Neuronal stem cell (in vitro differentiated cells): ENCODE measurements around the gene TMEM198.

ENCODE experiments used
- DNase-seq: peaks from one replicate; pipeline ENCODE4 v3.0.0-alpha.2; 2013; ENCODE audit warnings: low spot score
- H2AFZ ChIP-seq: one replicate; pipeline ENCODE4 v1.6.1; 2013; ENCODE audit warnings: mild to moderate bottlenecking, low read length, inconsistent platforms
- H2AK5ac ChIP-seq: 2 replicates; pipeline ENCODE4 v1.6.1; 2013; ENCODE audit warnings: low read depth, mild to moderate bottlenecking, inconsistent platforms, low read length, moderate library complexity, mixed read lengths
- H2BK120ac ChIP-seq: 2 replicates; pipeline ENCODE4 v1.6.1; 2013; ENCODE audit warnings: low read depth, mild to moderate bottlenecking, inconsistent platforms, low read length, moderate library complexity, mixed read lengths
- H2BK12ac ChIP-seq: one replicate; pipeline ENCODE4 v1.6.1; 2013; ENCODE audit warnings: low read length, inconsistent platforms
- H2BK15ac ChIP-seq: 2 replicates; pipeline ENCODE4 v1.6.1; 2013; ENCODE audit warnings: mild to moderate bottlenecking, low read length, inconsistent platforms, mixed read lengths
- H2BK5ac ChIP-seq: one replicate; pipeline ENCODE4 v1.6.1; 2013; ENCODE audit warnings: inconsistent platforms, mild to moderate bottlenecking, low read length, moderate library complexity
- H3K14ac ChIP-seq: one replicate; pipeline ENCODE4 v1.6.1; 2013; ENCODE audit warnings: low read length, inconsistent platforms
- H3K18ac ChIP-seq: 2 replicates; pipeline ENCODE4 v1.6.1; 2013; ENCODE audit warnings: low read length, inconsistent platforms
- H3K23ac ChIP-seq: 2 replicates; pipeline ENCODE4 v1.6.1; 2013; ENCODE audit warnings: low read depth, mild to moderate bottlenecking, mixed read lengths, low read length, inconsistent platforms; ENCODE audit not compliant: poor library complexity
- H3K27ac ChIP-seq: replicated peaks from 3 replicates; pipeline ENCODE4 v1.5.1; 2013; ENCODE audit warnings: low read length, inconsistent platforms
- H3K27me3 ChIP-seq, 3 experiments: 2 replicates each; pipeline ENCODE4 v1.6.1; 2013; ENCODE audit warnings: low read length in 3 of 3, mild to moderate bottlenecking in 2 of 3, inconsistent platforms in 1 of 3, low read depth in 1 of 3, mixed read lengths in 1 of 3, moderate library complexity in 1 of 3; ENCODE audit not compliant: control insufficient read depth in 3 of 3, insufficient read depth in 3 of 3
- H3K36me3 ChIP-seq, 2 donors: replicated peaks in 1 of 2; 2 replicates each; pipeline ENCODE4 v1.6.1; 2013; ENCODE audit warnings: low read length in 2 of 2; ENCODE audit not compliant: control insufficient read depth in 2 of 2, insufficient read depth in 2 of 2
- H3K4ac ChIP-seq: 2 replicates; pipeline ENCODE4 v1.6.1; 2013; ENCODE audit warnings: inconsistent platforms, mild to moderate bottlenecking, low read length, moderate library complexity
- H3K4me1 ChIP-seq, 2 donors: 1 replicate in 1 of 2; 2 replicates in 1 of 2; pipeline ENCODE4 v1.6.1; 2013; ENCODE audit warnings: low read length in 2 of 2, low read depth in 1 of 2; ENCODE audit not compliant: control insufficient read depth in 2 of 2, insufficient read depth in 1 of 2
- H3K4me2 ChIP-seq: one replicate; pipeline ENCODE4 v1.6.1; 2013; ENCODE audit warnings: mild to moderate bottlenecking, low read length, inconsistent platforms; ENCODE audit not compliant: insufficient read depth, poor library complexity, severe bottlenecking
- H3K4me3 ChIP-seq, 2 donors: 2 replicates each; pipeline ENCODE4 v1.5.1; 2013; ENCODE audit warnings: low read length in 2 of 2, mild to moderate bottlenecking in 2 of 2, inconsistent platforms in 1 of 2, moderate library complexity in 1 of 2
- H3K79me1 ChIP-seq: one replicate; pipeline ENCODE4 v1.6.1; 2013; ENCODE audit warnings: low read depth, mild to moderate bottlenecking, inconsistent platforms, low read length, moderate library complexity
- H3K9ac ChIP-seq: one replicate; pipeline ENCODE4 v1.6.1; 2013; ENCODE audit warnings: mild to moderate bottlenecking, low read depth, low read length, inconsistent platforms; ENCODE audit not compliant: poor library complexity
- H3K9me3 ChIP-seq, 2 donors: replicated peaks in 1 of 2; 2 replicates each; pipeline versions ENCODE3 to v1.6.1; 2013; ENCODE audit warnings: low read length in 2 of 2, mild to moderate bottlenecking in 2 of 2, inconsistent platforms in 1 of 2, low read depth in 1 of 2, mixed read lengths in 1 of 2, moderate library complexity in 1 of 2; ENCODE audit not compliant: control insufficient read depth in 2 of 2, insufficient read depth in 1 of 2
- H4K8ac ChIP-seq: one replicate; pipeline ENCODE4 v1.6.1; 2013; ENCODE audit warnings: low read depth, mild to moderate bottlenecking, inconsistent platforms, low read length, moderate library complexity
- H4K91ac ChIP-seq: one replicate; pipeline ENCODE4 v1.6.1; 2013; ENCODE audit warnings: low read length, low read depth, mild to moderate bottlenecking, inconsistent platforms; ENCODE audit not compliant: poor library complexity
- WGBS, 2 donors: extraction: QIAGEN DNeasy Blood & Tissue Kit; methylation state at CpG; one replicate each; pipeline ENCODE4 v1.1.7; 2013; ENCODE audit warnings: missing lambda C conversion rate in 2 of 2, mixed read lengths in 1 of 2; ENCODE audit not compliant: insufficient read length in 2 of 2, insufficient replicate concordance in 1 of 2; ENCODE audit errors: extremely low coverage in 2 of 2; 5-methylcytosine and 5-hydroxymethylcytosine counted together

The TMEM198 gene

GRCh38 chr2:219545295-219545942 is 1.6 kb downstream of the TMEM198 start:
- Histone ChIP-seq H3K18ac (no peak overlapping the region), H3K4me3 (peak overlapping the region in 1 of 2 donors; percentile 92), H2AK5ac (no peak overlapping the region), H3K4ac (no peak overlapping the region), H3K4me2 (no peak overlapping the region), H3K4me1 (peaks cover 8 to 13% of the 10 kb centered on the region in 2 donors), H2BK5ac (no peak overlapping the region), H3K27ac (no peak overlapping the region), H4K91ac (no peak overlapping the region), H2BK15ac (no peak overlapping the region), H3K36me3 (peaks cover 8 to 34% of the 10 kb centered on the region in 2 donors), H2AFZ (no peak overlapping the region), H2BK120ac (no peak overlapping the region), H3K9ac (no peak overlapping the region), H2BK12ac (no peak overlapping the region), H3K9me3 (no peaks in the 10 kb centered on the region), H3K79me1 (peaks cover 4% of the 10 kb centered on the region), H4K8ac (no peak overlapping the region), H3K23ac (no peak overlapping the region), H3K14ac (no peak overlapping the region), H3K27me3 (peaks cover 0 to 16% (median 0%) of the 10 kb centered on the region in 3 experiments)
- no peak for DNase-seq
- WGBS, 2 donors: no CpG with 5 or more reads among the region's 3 CpGs

DNA sequence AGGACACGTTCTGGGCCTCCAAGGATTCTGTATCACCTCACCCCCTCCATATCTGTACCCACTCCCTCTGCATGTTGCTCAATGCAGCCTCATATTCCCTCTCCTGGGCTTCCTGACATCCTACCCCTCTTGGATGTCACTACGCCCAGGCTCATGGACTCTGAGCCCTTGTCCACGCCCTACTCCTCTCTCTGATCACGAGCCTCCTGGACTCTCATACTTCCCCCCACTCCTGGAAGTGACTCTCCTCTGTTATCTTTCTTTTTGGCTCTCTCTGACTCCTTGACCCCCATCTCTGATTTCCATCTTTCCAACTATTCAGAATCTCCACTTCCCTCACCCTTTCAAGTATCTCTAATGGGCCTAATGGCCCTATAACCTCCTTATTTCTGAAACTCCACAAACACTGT is 2.1 kb downstream of the TMEM198 start:
- H3K27ac ChIP-seq: no peak overlapping the region
- no peak overlapping the region for H3K14ac ChIP-seq
- H2AK5ac ChIP-seq: no peak overlapping the region
- no peak overlapping the region for H4K8ac ChIP-seq
- no peak overlapping the region for H3K9ac ChIP-seq
- H2BK12ac ChIP-seq: no peak overlapping the region
- H3K36me3 ChIP-seq: peaks cover 5 to 28% of the 10 kb centered on the region in 2 donors
- no peak overlapping the region for H4K91ac ChIP-seq
- no peak overlapping the region for H2BK15ac ChIP-seq
- peaks cover 8 to 13% of the 10 kb centered on the region in 2 donors for H3K4me1 ChIP-seq
- no peak overlapping the region for H3K23ac ChIP-seq
- no peak overlapping the region for H3K4me3 ChIP-seq
- peaks cover 2% of the 10 kb centered on the region for H3K79me1 ChIP-seq
- no peak overlapping the region for H2BK5ac ChIP-seq
- H3K9me3 ChIP-seq: no peaks in the 10 kb centered on the region
- no peak overlapping the region for H3K4me2 ChIP-seq
- no peak for DNase-seq
- WGBS, 2 donors: no CpG with 5 or more reads among the region's 4 CpGs
- no peak overlapping the region for H2AFZ ChIP-seq
- H3K27me3 ChIP-seq: peaks cover 0 to 19% (median 0%) of the 10 kb centered on the region in 3 experiments
- H2BK120ac ChIP-seq: no peak overlapping the region
- no peak overlapping the region for H3K18ac ChIP-seq
- H3K4ac ChIP-seq: no peak overlapping the region

- Histone ChIP-seq H3K27ac (no peak overlapping the region), H2BK120ac (no peak overlapping the region), H2BK12ac (no peak overlapping the region), H3K27me3 (peaks cover 0 to 21% (median 0%) of the 10 kb centered on the region in 3 experiments), H2BK15ac (no peak overlapping the region), H2BK5ac (peak overlapping the region; percentile 39), H3K18ac (no peak overlapping the region), H3K9ac (no peak overlapping the region), H3K4ac (no peak overlapping the region), H3K9me3 (no peaks in the 10 kb centered on the region), H3K14ac (no peak overlapping the region), H4K91ac (no peak overlapping the region), H4K8ac (no peak overlapping the region), H3K4me1 (peaks cover 9 to 14% of the 10 kb centered on the region in 2 donors), H3K36me3 (peaks cover 0 to 23% of the 10 kb centered on the region in 2 donors), H2AK5ac (peak overlapping the region; percentile 28), H3K4me2 (no peak overlapping the region), H3K4me3 (no peak overlapping the region), H2AFZ (no peak overlapping the region), H3K79me1 (peaks cover 2% of the 10 kb centered on the region), H3K23ac (peak overlapping the region; percentile 65)
- no CpG with 5 or more reads among the region's 26 CpGs for WGBS, 2 donors
- no peak for DNase-seq
Measured at GRCh38 chr2:219547621-219548020, 3.8 kb downstream of the TMEM198 start.

DNA sequence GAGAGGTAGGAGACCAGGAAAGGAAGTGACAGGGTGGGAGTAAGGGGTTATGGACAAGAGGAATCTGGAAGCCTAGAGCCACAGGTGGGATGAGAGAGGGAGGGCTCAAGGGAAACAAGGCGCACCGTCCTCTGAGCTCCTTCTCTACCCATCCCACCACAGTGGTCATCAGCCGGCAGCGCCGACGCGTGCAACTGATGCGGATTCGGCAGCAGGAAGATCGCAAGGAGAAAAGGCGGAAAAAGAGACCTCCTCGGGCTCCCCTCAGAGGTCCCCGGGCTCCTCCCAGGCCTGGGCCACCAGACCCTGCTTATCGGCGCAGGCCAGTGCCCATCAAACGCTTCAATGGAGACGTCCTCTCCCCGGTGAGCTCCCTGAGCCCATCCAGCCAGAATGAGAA is 5.2 kb downstream of the TMEM198 start:
- H3K27ac ChIP-seq: no peak overlapping the region
- peaks cover 8% of the 10 kb centered on the region for H3K79me1 ChIP-seq
- no peak overlapping the region for H4K8ac ChIP-seq
- H2AK5ac ChIP-seq: no peak overlapping the region
- H2BK12ac ChIP-seq: no peak overlapping the region
- no peak overlapping the region for H3K4ac ChIP-seq
- peaks cover 0 to 29% (median 0%) of the 10 kb centered on the region in 3 experiments for H3K27me3 ChIP-seq
- no peak overlapping the region for H4K91ac ChIP-seq
- no peak overlapping the region for H3K23ac ChIP-seq
- H2BK5ac ChIP-seq: no peak overlapping the region
- H3K9me3 ChIP-seq: peaks cover 0 to 3% of the 10 kb centered on the region in 2 donors
- no peak overlapping the region for H3K4me3 ChIP-seq
- H3K9ac ChIP-seq: no peak overlapping the region
- no peak overlapping the region for H2BK15ac ChIP-seq
- no peak overlapping the region for H2AFZ ChIP-seq
- no peak overlapping the region for H3K14ac ChIP-seq
- no CpG with 5 or more reads among the region's 18 CpGs for WGBS, 2 donors
- H3K4me2 ChIP-seq: no peak overlapping the region
- H3K18ac ChIP-seq: no peak overlapping the region
- DNase-seq: no peak
- H3K36me3 ChIP-seq: peaks cover under 1 to 23% of the 10 kb centered on the region in 2 donors
- no peak overlapping the region for H2BK120ac ChIP-seq
- peaks cover 13 to 15% of the 10 kb centered on the region in 2 donors for H3K4me1 ChIP-seq
